Sigmoid colon (tissue), 4 donors: ENCODE data around the gene DCAKD.

Experiments used
- CTCF ChIP-seq, 4 experiments: fragments of 450-650 bp in 3 of 4; fragments of 200-600 bp in 1 of 4; IDR thresholded peaks; one replicate each; pipeline ENCODE4 v1.5.1; 2016 to 2019; ENCODE audit warnings: antibody characterized with exemption in 4 of 4, mild to moderate bottlenecking in 3 of 4, moderate library complexity in 2 of 4
- POLR2A ChIP-seq, 2 donors: fragments of 450-650 bp; IDR thresholded peaks; one replicate each; pipeline ENCODE4 v1.6.1; 2016; ENCODE audit warnings: antibody characterized with exemption in 2 of 2, mild to moderate bottlenecking in 2 of 2, moderate library complexity in 2 of 2
- POLR2AphosphoS5 ChIP-seq, 4 donors: sonication (generic); formaldehyde crosslinking; IDR thresholded peaks; one replicate each; pipeline ENCODE4 v1.6.1; 2017; ENCODE audit warnings: antibody characterized with exemption in 4 of 4

- TF ChIP-seq POLR2A (IDR thresholded peaks at IDR 0.05) = no peak
- TF ChIP-seq CTCF (IDR thresholded peaks at IDR 0.05) = no peak
- peak in 1 of 4 donors; percentile 20 for TF ChIP-seq POLR2AphosphoS5 (IDR thresholded peaks at IDR 0.05)
Measured at GRCh38 chr17:45091778-45092425, 40.5 kb upstream of the DCAKD start.
